BLaER1 treated with 17β-estradiol and CSF1 and Interleukin-3, amounts not matched to agents 10 nM and 100 nM (cell line): ENCODE measurements around the gene IMMP2L.
"Not testable (repeated sequence)": the region's sequence is repeated elsewhere in the genome, so short reads cannot be mapped to it uniquely, and the experiment has no call there.

Experiments used
- H3K27ac ChIP-seq, 11 experiments: shearing (Covaris generic); formaldehyde crosslinking; 2 replicates each; pipeline ENCODE4 v1.8.1; 2022
- H3K27me3 ChIP-seq, 11 experiments: shearing (Covaris generic); formaldehyde crosslinking; 2 replicates each; pipeline ENCODE4 v1.8.1; 2022
- H3K36me3 ChIP-seq, 11 experiments: shearing (Covaris generic); formaldehyde crosslinking; 2 replicates each; pipeline ENCODE4 v1.8.1; 2022
- H3K4me1 ChIP-seq, 10 experiments: shearing (Covaris generic); formaldehyde crosslinking; 2 replicates each; pipeline ENCODE4 v1.8.1; 2022
- H3K4me2 ChIP-seq, 11 experiments: shearing (Covaris generic); formaldehyde crosslinking; 2 replicates each; pipeline ENCODE4 v1.8.1; 2022
- H3K4me3 ChIP-seq, 10 experiments: shearing (Covaris generic); formaldehyde crosslinking; 2 replicates each; pipeline ENCODE4 v1.8.1; 2022
- H3K9ac ChIP-seq, 11 experiments: shearing (Covaris generic); formaldehyde crosslinking; 2 replicates each; pipeline ENCODE4 v1.8.1; 2022
- H3K9me3 ChIP-seq, 11 experiments: shearing (Covaris generic); formaldehyde crosslinking; replicated peaks in 1 of 11; 2 replicates each; pipeline ENCODE4 v1.8.1; 2022
- H4K20me1 ChIP-seq, 11 experiments: shearing (Covaris generic); formaldehyde crosslinking; 2 replicates each; pipeline ENCODE4 v1.8.1; 2022
- Cebpa-rat ChIP-seq, 11 experiments: shearing (Covaris generic); IDR thresholded peaks; 2 replicates each; pipeline ENCODE4 v1.8.1; 2022

IMMP2L gene

DNA sequence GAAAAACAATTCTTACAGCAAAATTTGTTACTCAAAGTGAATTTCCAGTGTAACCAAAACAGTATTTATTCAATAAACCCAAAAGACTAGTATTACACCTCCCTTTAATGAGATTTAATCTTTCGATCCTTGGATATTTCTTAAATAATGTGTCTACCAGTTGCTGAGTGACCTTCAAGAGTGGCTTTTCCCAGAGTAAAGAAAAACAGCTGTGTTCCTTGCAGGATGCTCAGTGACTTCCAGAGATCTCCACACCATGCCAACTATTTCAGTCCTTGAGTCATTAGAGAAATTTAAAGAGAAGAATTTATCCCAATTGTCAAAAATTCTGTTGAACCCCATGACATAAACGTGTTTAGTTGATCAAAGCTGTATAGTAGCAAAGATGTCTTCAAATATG, 44.0 kb downstream of the IMMP2L start:
- H3K4me1 ChIP-seq, result no peaks in the 10 kb centered on the region; a peak in 1 of 20 replicates
- no peaks in the 10 kb centered on the region for H4K20me1 ChIP-seq
- no peaks in the 10 kb centered on the region for H3K27me3 ChIP-seq
- peaks cover 0 to 31% (median 13%) of the 10 kb centered on the region in 11 experiments; a peak in 18 of 22 replicates for H3K36me3 ChIP-seq
- no peak overlapping the region for H3K9ac ChIP-seq
- H3K4me3 ChIP-seq, result no peak overlapping the region
- no peak overlapping the region for H3K4me2 ChIP-seq
- H3K27ac ChIP-seq, result no peak overlapping the region
- H3K9me3 ChIP-seq, result peaks cover 7 to 16% (median 13%) of the 10 kb centered on the region in 11 experiments; a peak in 21 of 22 replicates
- TF ChIP-seq Cebpa-rat (IDR thresholded peaks at IDR 0.05), result no peak

DNA sequence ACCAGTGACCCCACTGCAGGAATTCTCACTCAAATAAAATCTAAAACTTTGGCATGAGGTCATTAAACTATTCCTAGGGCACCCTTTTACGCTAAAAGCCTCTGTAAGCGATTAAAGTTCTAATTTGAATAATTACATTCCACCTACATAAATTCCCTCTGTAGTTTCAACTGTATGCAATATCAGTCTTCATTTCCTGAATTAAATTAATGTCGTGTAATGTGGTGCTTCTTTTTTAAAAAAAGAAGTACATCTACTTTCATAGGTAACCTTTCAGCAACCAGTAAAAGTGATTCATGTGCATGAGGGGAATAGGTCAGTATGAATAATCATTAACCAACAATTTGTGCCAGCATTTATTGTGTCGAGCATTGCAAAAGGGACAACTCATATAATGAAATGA, 44.7 kb downstream of the IMMP2L start:
- Histone ChIP-seq H3K4me2 (no peak overlapping the region), H3K9ac (no peak overlapping the region), H3K9me3 (peaks cover 7 to 15% (median 13%) of the 10 kb centered on the region in 11 experiments; a peak in 21 of 22 replicates), H3K4me1 (no peaks in the 10 kb centered on the region; a peak in 1 of 20 replicates), H3K4me3 (no peak overlapping the region), H4K20me1 (no peaks in the 10 kb centered on the region), H3K27me3 (no peaks in the 10 kb centered on the region), H3K27ac (no peak overlapping the region), H3K36me3 (peaks cover 0 to 31% (median 13%) of the 10 kb centered on the region in 11 experiments; a peak in 18 of 22 replicates)
- TF ChIP-seq Cebpa-rat (IDR thresholded peaks at IDR 0.05), result no peak

GRCh38 chr7:111516612-111517011, 45.7 kb downstream of the IMMP2L start:
- no peak overlapping the region for H3K27ac ChIP-seq
- H3K9me3 ChIP-seq, result peaks cover 2 to 9% (median 4%) of the 10 kb centered on the region in 11 experiments; a peak in 21 of 22 replicates
- no peak overlapping the region for H3K4me3 ChIP-seq
- H3K27me3 ChIP-seq, result no peaks in the 10 kb centered on the region
- peaks cover 0 to 23% (median 12%) of the 10 kb centered on the region in 11 experiments; a peak in 16 of 22 replicates for H3K36me3 ChIP-seq
- no peak overlapping the region for H3K4me2 ChIP-seq
- no peaks in the 10 kb centered on the region for H4K20me1 ChIP-seq
- H3K4me1 ChIP-seq, result no peaks in the 10 kb centered on the region
- H3K9ac ChIP-seq, result no peak overlapping the region
- no peak for TF ChIP-seq Cebpa-rat (IDR thresholded peaks at IDR 0.05)

- Histone ChIP-seq H3K36me3 (peaks cover 0 to 7% (median 0%) of the 10 kb centered on the region in 11 experiments; a peak in 6 of 22 replicates), H3K27ac (no peak overlapping the region), H3K9ac (no peak overlapping the region), H4K20me1 (no peaks in the 10 kb centered on the region), H3K9me3 (peaks cover 0 to 4% (median 0%) of the 10 kb centered on the region in 11 experiments; a peak in 1 of 22 replicates), H3K4me3 (no peak overlapping the region), H3K4me1 (no peaks in the 10 kb centered on the region), H3K27me3 (no peaks in the 10 kb centered on the region), H3K4me2 (no peak overlapping the region)
- TF ChIP-seq Cebpa-rat (IDR thresholded peaks at IDR 0.05), result no peak
Measured at GRCh38 chr7:111513566-111513965, 48.7 kb downstream of the IMMP2L start.

DNA sequence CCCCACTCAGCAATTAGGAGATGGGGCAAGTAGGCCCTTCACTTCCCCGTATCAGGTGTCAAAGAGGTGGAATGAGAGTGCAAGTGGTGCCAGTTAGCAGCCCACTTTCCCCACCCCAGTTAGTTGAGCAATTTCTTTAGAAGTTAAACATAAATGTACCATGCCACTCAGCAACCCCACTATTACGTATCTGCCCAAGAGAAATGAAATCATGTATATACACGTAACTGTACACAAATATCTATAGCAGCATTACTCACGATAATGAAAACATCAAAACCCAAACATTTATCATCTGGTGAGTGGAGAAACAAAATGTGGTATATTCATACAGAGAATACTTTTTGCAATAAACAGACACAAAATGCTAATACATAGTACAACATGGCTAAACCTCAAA, 50.4 kb downstream of the IMMP2L start:
- no peak overlapping the region for H3K27ac ChIP-seq
- peaks cover 0 to 4% (median under 1%) of the 10 kb centered on the region in 11 experiments; a peak in 4 of 22 replicates for H3K9me3 ChIP-seq
- no peak overlapping the region for H3K4me2 ChIP-seq
- H3K27me3 ChIP-seq, result no peaks in the 10 kb centered on the region
- TF ChIP-seq Cebpa-rat (IDR thresholded peaks at IDR 0.05), result no peak
- H3K36me3 ChIP-seq, result no peaks in the 10 kb centered on the region; a peak in 1 of 22 replicates
- no peaks in the 10 kb centered on the region for H4K20me1 ChIP-seq
- no peaks in the 10 kb centered on the region for H3K4me1 ChIP-seq
- H3K4me3 ChIP-seq, result no peak overlapping the region
- no peak overlapping the region for H3K9ac ChIP-seq

- H3K9me3 ChIP-seq, result peaks cover 0 to 12% (median 8%) of the 10 kb centered on the region in 11 experiments; a peak in 10 of 22 replicates
- no peaks in the 10 kb centered on the region for H4K20me1 ChIP-seq
- no peak overlapping the region for H3K4me3 ChIP-seq
- H3K27ac ChIP-seq, result no peak overlapping the region
- H3K4me2 ChIP-seq, result no peak overlapping the region
- H3K9ac ChIP-seq, result no peak overlapping the region
- TF ChIP-seq Cebpa-rat (IDR thresholded peaks at IDR 0.05), result no peak
- no peaks in the 10 kb centered on the region for H3K27me3 ChIP-seq
- no peaks in the 10 kb centered on the region; a peak in 2 of 22 replicates for H3K36me3 ChIP-seq
- H3K4me1 ChIP-seq, result no peaks in the 10 kb centered on the region
Measured at GRCh38 chr7:111510584-111511378, 51.5 kb downstream of the IMMP2L start.

GRCh38 chr7:111510062-111510461, 52.2 kb downstream of the IMMP2L start:
- TF ChIP-seq Cebpa-rat (IDR thresholded peaks at IDR 0.05), result no peak
- no peak overlapping the region for H3K27ac ChIP-seq
- no peaks in the 10 kb centered on the region for H3K4me1 ChIP-seq

DNA sequence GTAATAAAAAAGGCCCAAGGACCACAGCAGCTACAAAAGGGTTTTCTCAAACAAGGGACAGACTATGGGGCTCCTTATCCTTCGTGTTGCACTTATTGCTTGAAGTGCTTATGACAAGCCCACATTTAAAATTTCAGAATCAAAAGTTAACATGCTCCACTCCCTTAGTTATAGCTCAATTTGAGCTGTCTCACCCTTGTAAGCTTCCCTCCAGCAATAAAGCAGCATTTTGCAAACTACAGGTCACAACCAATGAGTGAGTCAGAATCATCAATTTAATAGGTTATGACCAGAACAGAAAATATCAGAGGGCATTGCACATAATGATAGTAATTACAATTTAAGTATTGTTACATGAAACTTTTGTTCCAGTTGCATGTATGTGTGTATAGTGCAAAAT, 53.0 kb downstream of the IMMP2L start:
- no peaks in the 10 kb centered on the region; a peak in 2 of 22 replicates for H3K36me3 ChIP-seq

More at GRCh38 chr7:111510062-111510461, 52.2 kb downstream of the IMMP2L start:
- no peaks in the 10 kb centered on the region for H4K20me1 ChIP-seq
- peaks cover 0 to 12% (median 8%) of the 10 kb centered on the region in 11 experiments; a peak in 10 of 22 replicates for H3K9me3 ChIP-seq
- no peak overlapping the region for H3K9ac ChIP-seq
- H3K4me3 ChIP-seq, result no peak overlapping the region
- H3K4me2 ChIP-seq, result no peak overlapping the region
- H3K27me3 ChIP-seq, result no peaks in the 10 kb centered on the region
- H3K36me3 ChIP-seq, result no peaks in the 10 kb centered on the region; a peak in 2 of 22 replicates

DNA sequence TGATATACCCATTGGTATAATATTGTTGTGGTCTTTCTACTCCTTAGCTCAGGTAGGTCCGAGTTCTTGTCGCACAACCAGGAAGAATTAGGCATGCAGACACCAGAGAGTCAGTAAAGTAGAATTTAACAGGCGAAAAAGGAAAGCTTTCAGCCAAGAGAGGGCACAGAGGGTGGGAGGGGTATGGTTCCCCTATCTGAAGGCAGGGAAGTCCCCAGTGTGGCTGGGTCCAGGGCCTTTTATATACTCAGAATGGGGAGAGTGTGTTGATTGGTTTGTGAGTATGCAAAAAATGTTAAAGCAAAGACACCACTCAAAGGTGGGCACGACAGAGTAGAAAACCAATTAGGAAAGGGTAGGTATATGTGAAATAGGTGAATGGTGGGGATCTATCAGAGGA, 53.9 kb downstream of the IMMP2L start:
- no peaks in the 10 kb centered on the region for H4K20me1 ChIP-seq
- no peak overlapping the region for H3K9ac ChIP-seq
- no peak for TF ChIP-seq Cebpa-rat (IDR thresholded peaks at IDR 0.05)
- H3K9me3 ChIP-seq, result peaks cover 0 to 12% (median 8%) of the 10 kb centered on the region in 11 experiments; a peak in 10 of 22 replicates
- no peak overlapping the region for H3K4me3 ChIP-seq
- no peak overlapping the region for H3K4me2 ChIP-seq
- H3K27me3 ChIP-seq, result no peaks in the 10 kb centered on the region
- no peaks in the 10 kb centered on the region for H3K4me1 ChIP-seq
- H3K27ac ChIP-seq, result no peak overlapping the region
- H3K36me3 ChIP-seq, result no peaks in the 10 kb centered on the region; a peak in 2 of 22 replicates

More for the DNA sequence above, 53.0 kb downstream of the IMMP2L start:
- Histone ChIP-seq H3K9me3 (peaks cover 0 to 12% (median 8%) of the 10 kb centered on the region in 11 experiments; a peak in 10 of 22 replicates), H3K4me3 (no peak overlapping the region), H3K4me1 (no peaks in the 10 kb centered on the region), H3K9ac (no peak overlapping the region), H4K20me1 (no peaks in the 10 kb centered on the region), H3K27ac (no peak overlapping the region), H3K4me2 (no peak overlapping the region), H3K27me3 (no peaks in the 10 kb centered on the region)
- no peak for TF ChIP-seq Cebpa-rat (IDR thresholded peaks at IDR 0.05)

GRCh38 chr7:111505422-111505821, 56.9 kb downstream of the IMMP2L start:
- not testable (repeated sequence) for H3K4me2 ChIP-seq, H3K36me3 ChIP-seq, H3K4me1 ChIP-seq, H4K20me1 ChIP-seq, H3K27ac ChIP-seq, H3K4me3 ChIP-seq, H3K27me3 ChIP-seq, H3K9ac ChIP-seq
- peaks cover 1 to 12% (median 9%) of the 10 kb centered on the region in 11 experiments; a peak in 20 of 22 replicates for H3K9me3 ChIP-seq

GRCh38 chr7:111501799-111502198, 60.5 kb downstream of the IMMP2L start:
- not testable (repeated sequence) for H3K4me2 ChIP-seq, H3K27me3 ChIP-seq, H3K4me1 ChIP-seq, H3K9ac ChIP-seq, H3K4me3 ChIP-seq, H3K36me3 ChIP-seq, H4K20me1 ChIP-seq, H3K27ac ChIP-seq
- peaks cover 5 to 24% (median 17%) of the 10 kb centered on the region in 11 experiments; a peak in 21 of 22 replicates for H3K9me3 ChIP-seq
